PFSK-1 (cell line): ENCODE data around the gene HEATR3.

Experiments
- FOXP2 ChIP-seq: optimal IDR thresholded peaks from 2 replicates; pipeline ENCODE3; 2011; ENCODE audit warnings: borderline replicate concordance, control low read depth, inconsistent platforms; ENCODE audit not compliant: insufficient read depth; ENCODE audit errors: extremely low read length, extremely low read depth
- POLR2AphosphoS5 ChIP-seq: IDR thresholded peaks from 2 replicates; pipeline ENCODE4 v1.6.1; 2012; ENCODE audit warnings: low read depth, mild to moderate bottlenecking, control low read depth, low read length, moderate library complexity
- REST ChIP-seq, 2 experiments: IDR thresholded peaks; 2 replicates each; pipeline versions ENCODE4 v1.6.1 to v1.8.0; 2011 to 2012; ENCODE audit warnings: low read depth in 2 of 2, low read length in 2 of 2, control low read depth in 1 of 2, inconsistent platforms in 1 of 2, mild to moderate bottlenecking in 1 of 2, moderate library complexity in 1 of 2; ENCODE audit not compliant: insufficient read depth in 1 of 2
- SIN3A ChIP-seq: IDR thresholded peaks from 2 replicates; pipeline ENCODE4 v1.6.1; 2012; ENCODE audit warnings: mild to moderate bottlenecking, low read length, moderate library complexity, borderline replicate concordance; ENCODE audit not compliant: insufficient read depth
- TAF1 ChIP-seq: IDR thresholded peaks from 2 replicates; pipeline ENCODE4 v1.6.1; 2012; ENCODE audit warnings: low read length, control low read depth, borderline replicate concordance; ENCODE audit not compliant: insufficient read depth

The HEATR3 gene

GRCh38 chr16:50071075-50071671 lies 5.4 kb downstream of the HEATR3 start:
- TF ChIP-seq REST (IDR thresholded peaks at IDR 0.05; ENCODE audit: insufficient read depth in 1 of 2, low read depth in 2 of 2, low read length in 2 of 2), result no peak
- TF ChIP-seq FOXP2, result no peak
- no peak for TF ChIP-seq POLR2AphosphoS5
- TF ChIP-seq SIN3A, result no peak
- no peak for TF ChIP-seq TAF1

GRCh38 chr16:50072730-50073129 lies 7.0 kb downstream of the HEATR3 start:
- no peak for TF ChIP-seq FOXP2
- TF ChIP-seq SIN3A, result no peak

GRCh38 chr16:50079397-50080140 lies 13.8 kb downstream of the HEATR3 start:
- TF ChIP-seq REST (IDR thresholded peaks at IDR 0.05; ENCODE audit: insufficient read depth in 1 of 2, low read depth in 2 of 2, low read length in 2 of 2) (no peak), FOXP2 (no peak), POLR2AphosphoS5 (no peak), SIN3A (no peak), TAF1 (no peak)

GRCh38 chr16:50081428-50082018 lies 15.8 kb downstream of the HEATR3 start:
- TF ChIP-seq TAF1 (no peak), POLR2AphosphoS5 (no peak), FOXP2 (no peak), SIN3A (no peak), REST (IDR thresholded peaks at IDR 0.05; ENCODE audit: insufficient read depth in 1 of 2, low read depth in 2 of 2, low read length in 2 of 2) (no peak)

GRCh38 chr16:50083996-50084395 lies 18.2 kb downstream of the HEATR3 start:
- TF ChIP-seq FOXP2 (no peak), POLR2AphosphoS5 (no peak), SIN3A (no peak), REST (IDR thresholded peaks at IDR 0.05; ENCODE audit: insufficient read depth in 1 of 2, low read depth in 2 of 2, low read length in 2 of 2) (no peak), TAF1 (no peak)
